Uterus (tissue), 2 donors: Measurements from ENCODE around the gene RALA.

Experiments
- CTCF ChIP-seq, 4 experiments: fragments of 200-600 bp in 2 of 4; fragments of 450-650 bp in 2 of 4; sonication (generic) in 2 of 4; IDR thresholded peaks; one replicate each; pipeline ENCODE4 v1.5.1; 2016 to 2019; ENCODE audit warnings: antibody characterized with exemption in 4 of 4, mild to moderate bottlenecking in 2 of 4, moderate library complexity in 1 of 4
- POLR2A ChIP-seq, 2 donors: fragments of 450-650 bp; IDR thresholded peaks; one replicate each; pipeline ENCODE4 v1.6.1; 2016; ENCODE audit warnings: antibody characterized with exemption in 2 of 2, mild to moderate bottlenecking in 1 of 2, moderate library complexity in 1 of 2

- no peak for TF ChIP-seq CTCF (IDR thresholded peaks at IDR 0.05)
- TF ChIP-seq POLR2A (IDR thresholded peaks at IDR 0.05): no peak
Observed at GRCh38 chr7:39656415-39656814, 33.0 kb downstream of the RALA start.
